ENCODE data around the gene P2RX6. TPM values are rescaled to one million over a fixed set of nuclear protein-coding genes. Genes with fewer than 3 reads are reported as not detected.
"Not testable (repeated sequence)": the region's sequence is repeated elsewhere in the genome, so short reads cannot be mapped to it uniquely, and the experiment has no call there.

P2RX6 gene
- total RNA-seq, 1 experiment from 2014 or later: 10.0 TPM

GRCh38 chr22:21051831-21052400 lies 37.0 kb downstream of the P2RX6 start:
- Histone ChIP-seq H3K9me3 (no peaks in the 10 kb centered on the region), H3K36me3 (no peaks in the 10 kb centered on the region), H3K27me3 (no peaks in the 10 kb centered on the region), H3K4me3 (no peak overlapping the region)
- no peak for DNase-seq

- no peak for DNase-seq
- no peak overlapping the region for H3K4me3 ChIP-seq
- no peaks in the 10 kb centered on the region for H3K36me3 ChIP-seq
- no peaks in the 10 kb centered on the region for H3K27me3 ChIP-seq
- H3K9me3 ChIP-seq: no peaks in the 10 kb centered on the region
Observed at GRCh38 chr22:21052715-21053459, 37.9 kb downstream of the P2RX6 start.

- Histone ChIP-seq H3K9me3 (no peaks in the 10 kb centered on the region), H3K36me3 (no peaks in the 10 kb centered on the region), H3K4me3 (no peak overlapping the region), H3K27me3 (no peaks in the 10 kb centered on the region)
- DNase-seq: no peak
Observed at GRCh38 chr22:21054046-21054713, 39.2 kb downstream of the P2RX6 start.

- no peak for DNase-seq
- Histone ChIP-seq H3K27me3 (no peaks in the 10 kb centered on the region), H3K4me3 (no peak overlapping the region), H3K9me3 (no peaks in the 10 kb centered on the region), H3K36me3 (no peaks in the 10 kb centered on the region)
Observed at GRCh38 chr22:21054714-21055563, 40.0 kb downstream of the P2RX6 start.

GRCh38 chr22:21055564-21055834 lies 40.5 kb downstream of the P2RX6 start:
- Histone ChIP-seq H3K36me3 (no peaks in the 10 kb centered on the region), H3K4me3 (no peak overlapping the region)
- DNase-seq: no peak

GRCh38 chr22:21055880-21056319 lies 40.9 kb downstream of the P2RX6 start:
- Histone ChIP-seq H3K27me3 (no peaks in the 10 kb centered on the region), H3K4me3 (no peak overlapping the region), H3K36me3 (no peaks in the 10 kb centered on the region), H3K9me3 (no peaks in the 10 kb centered on the region)
- DNase-seq: no peak

More at GRCh38 chr22:21055564-21055834, 40.5 kb downstream of the P2RX6 start:
- Histone ChIP-seq H3K27me3 (no peaks in the 10 kb centered on the region), H3K9me3 (no peaks in the 10 kb centered on the region)

- not testable (repeated sequence) for H3K27me3 ChIP-seq, DNase-seq, H3K36me3 ChIP-seq, H3K4me3 ChIP-seq, H3K9me3 ChIP-seq
Observed at GRCh38 chr22:21060363-21060762, 45.4 kb downstream of the P2RX6 start.

- H3K27me3 ChIP-seq, H3K9me3 ChIP-seq, DNase-seq: not testable (repeated sequence)
Observed at GRCh38 chr22:21061660-21062321, 46.8 kb downstream of the P2RX6 start.

GRCh38 chr22:21064425-21064824 lies 49.5 kb downstream of the P2RX6 start:
- not testable (repeated sequence) for H3K4me3 ChIP-seq, H3K27me3 ChIP-seq, H3K9me3 ChIP-seq, DNase-seq, H3K36me3 ChIP-seq

More at GRCh38 chr22:21061660-21062321, 46.8 kb downstream of the P2RX6 start:
- H3K4me3 ChIP-seq, H3K36me3 ChIP-seq: not testable (repeated sequence)

- Histone ChIP-seq H3K4me3 (no peak overlapping the region), H3K27me3 (no peaks in the 10 kb centered on the region), H3K9me3 (no peaks in the 10 kb centered on the region), H3K36me3 (no peaks in the 10 kb centered on the region)
- DNase-seq: no peak
Observed at GRCh38 chr22:21064917-21065864, 50.2 kb downstream of the P2RX6 start.

GRCh38 chr22:21067075-21067900 lies 52.3 kb downstream of the P2RX6 start:
- Histone ChIP-seq H3K27me3 (no peaks in the 10 kb centered on the region), H3K9me3 (no peaks in the 10 kb centered on the region), H3K36me3 (no peaks in the 10 kb centered on the region), H3K4me3 (no peak overlapping the region)
- DNase-seq: no peak

- Histone ChIP-seq H3K36me3 (no peaks in the 10 kb centered on the region), H3K4me3 (no peak overlapping the region), H3K9me3 (no peaks in the 10 kb centered on the region), H3K27me3 (no peaks in the 10 kb centered on the region)
- no peak for DNase-seq
Observed at GRCh38 chr22:21067901-21068680, 53.1 kb downstream of the P2RX6 start.

- Histone ChIP-seq H3K27me3 (no peaks in the 10 kb centered on the region), H3K9me3 (no peaks in the 10 kb centered on the region), H3K4me3 (no peak overlapping the region), H3K36me3 (no peaks in the 10 kb centered on the region)
- no peak for DNase-seq
Observed at GRCh38 chr22:21068681-21069276, 53.8 kb downstream of the P2RX6 start.

GRCh38 chr22:21069375-21069774 lies 54.4 kb downstream of the P2RX6 start:
- Histone ChIP-seq H3K27me3 (no peaks in the 10 kb centered on the region), H3K36me3 (no peaks in the 10 kb centered on the region), H3K4me3 (no peak overlapping the region), H3K9me3 (no peaks in the 10 kb centered on the region)
- no peak for DNase-seq
